SIG-M5 treated with dmso at 0.1 percent for 504 hours (cell line): ENCODE results near the gene SPATA12.

Source experiments
- DNase-seq: peaks from one replicate; lab custom pipeline; 2025; ENCODE audit not compliant: unreplicated experiment; lab: John Stamatoyannopoulos, UW

Gene SPATA12

GRCh38 chr3:57060089-57060821 lies at the start of gene SPATA12:
SPATA12 (plus strand) TSS chr3:57060664; CDS start chr3:57073695, 13,031 bp downstream.
- peak; percentile 67 for DNase-seq

- no peak for DNase-seq
Measured at GRCh38 chr3:57011022-57011421, 49.4 kb upstream of the SPATA12 start.

GRCh38 chr3:57012847-57013246 lies 47.6 kb upstream of the SPATA12 start:
- DNase-seq: no peak

GRCh38 chr3:57015350-57015729 lies 45.1 kb upstream of the SPATA12 start:
- no peak for DNase-seq

GRCh38 chr3:57015912-57016311 lies 44.6 kb upstream of the SPATA12 start:
- no peak for DNase-seq

- DNase-seq: no peak
Measured at GRCh38 chr3:57017459-57017845, 43.0 kb upstream of the SPATA12 start.

- DNase-seq: no peak
Measured at GRCh38 chr3:57018246-57018645, 42.2 kb upstream of the SPATA12 start.

GRCh38 chr3:57019057-57019456 lies 41.4 kb upstream of the SPATA12 start:
- no peak for DNase-seq

- peak; percentile 18 for DNase-seq
Measured at GRCh38 chr3:57025237-57025636, 35.2 kb upstream of the SPATA12 start.

- DNase-seq: no peak
Measured at GRCh38 chr3:57026944-57027343, 33.5 kb upstream of the SPATA12 start.

- no peak for DNase-seq
Measured at GRCh38 chr3:57029383-57029782, 31.1 kb upstream of the SPATA12 start.

GRCh38 chr3:57029924-57030323 lies 30.5 kb upstream of the SPATA12 start:
- DNase-seq: no peak

GRCh38 chr3:57030721-57031120 lies 29.7 kb upstream of the SPATA12 start:
- DNase-seq: no peak

- DNase-seq: peak; percentile 31
Measured at GRCh38 chr3:57031631-57032541, 28.6 kb upstream of the SPATA12 start.

GRCh38 chr3:57036952-57037351 lies 23.5 kb upstream of the SPATA12 start:
- no peak for DNase-seq

- DNase-seq: no peak
Measured at GRCh38 chr3:57038466-57039164, 21.8 kb upstream of the SPATA12 start.

- no peak for DNase-seq
Measured at GRCh38 chr3:57041674-57042073, 18.8 kb upstream of the SPATA12 start.

GRCh38 chr3:57043518-57043917 lies 16.9 kb upstream of the SPATA12 start:
- no peak for DNase-seq

- DNase-seq: no peak
Measured at GRCh38 chr3:57046101-57046765, 14.2 kb upstream of the SPATA12 start.

- no peak for DNase-seq
Measured at GRCh38 chr3:57048052-57048671, 12.3 kb upstream of the SPATA12 start.

GRCh38 chr3:57048728-57049127 lies 11.7 kb upstream of the SPATA12 start:
- DNase-seq: no peak
